Activated B cell treated with CpG ODN at 0.5 μM for 24 hours (primary cell): ENCODE results near the gene TASP1. TPM values are rescaled to one million over a fixed set of nuclear protein-coding genes. Genes with fewer than 3 reads are reported as not detected.

ENCODE experiments used
- ATAC-seq: fragments of 200-7000 bp; cut with Tn5 transposase; one replicate; pipeline ENCODE4 v1.10.0; 2021; ENCODE audit warnings: low read depth, mild to moderate bottlenecking, moderate library complexity
- CTCF ChIA-PET: fragments of 350-600 bp; sonication (Branson Sonifier 250); formaldehyde crosslinking; loops from one replicate; lab custom pipeline; 2021; ENCODE audit warnings: antibody characterized with exemption; lab: Charles Lee
- POLR2A ChIA-PET: fragments of 350-600 bp; sonication (Branson Sonifier 250); formaldehyde crosslinking; loops from one replicate; lab custom pipeline; 2021; ENCODE audit warnings: antibody characterized with exemption; lab: Charles Lee
- DNase-seq: peaks from one replicate; pipeline ENCODE4 v3.0.0; 2022
- H3K27ac Mint-ChIP-seq: one replicate; pipeline ENCODE4 v1.8.0; 2020; ENCODE audit warnings: mixed read lengths
- H3K27me3 Mint-ChIP-seq: one replicate; pipeline ENCODE4 v1.8.0; 2021; ENCODE audit warnings: mixed read lengths
- H3K36me3 Mint-ChIP-seq: one replicate; pipeline ENCODE4 v1.8.0; 2021; ENCODE audit warnings: low read depth, mixed read lengths
- H3K4me1 Mint-ChIP-seq: one replicate; pipeline ENCODE4 v1.8.0; 2021; ENCODE audit warnings: mixed read lengths
- H3K4me3 Mint-ChIP-seq: one replicate; pipeline ENCODE4 v1.8.0; 2020; ENCODE audit warnings: mild to moderate bottlenecking, mixed read lengths
- H3K9me3 Mint-ChIP-seq: one replicate; pipeline ENCODE4 v1.8.0; 2020; ENCODE audit warnings: mixed read lengths
- intact Hi-C: fragments of 100-400 bp; cut with micrococcal nuclease; formaldehyde crosslinking; loops from one replicate; pipeline ENCODE4 v1.15.1; 2024
- total RNA-seq: library from RNA; stranded (reverse); gene quantifications from 2 replicates; pipeline ENCODE4 v1.2.3, GENCODE V29; 2022
- TF ChIP-seq, protein P1 (sequence below): fragments of 200-600 bp; IDR thresholded peaks from one replicate; pipeline ENCODE4 v1.8.0; 2022; ENCODE audit warnings: antibody characterized with exemption, mild to moderate bottlenecking

The TASP1 gene
- total RNA-seq, 1 donor from 2014 or later = 20.6 TPM

DNA sequence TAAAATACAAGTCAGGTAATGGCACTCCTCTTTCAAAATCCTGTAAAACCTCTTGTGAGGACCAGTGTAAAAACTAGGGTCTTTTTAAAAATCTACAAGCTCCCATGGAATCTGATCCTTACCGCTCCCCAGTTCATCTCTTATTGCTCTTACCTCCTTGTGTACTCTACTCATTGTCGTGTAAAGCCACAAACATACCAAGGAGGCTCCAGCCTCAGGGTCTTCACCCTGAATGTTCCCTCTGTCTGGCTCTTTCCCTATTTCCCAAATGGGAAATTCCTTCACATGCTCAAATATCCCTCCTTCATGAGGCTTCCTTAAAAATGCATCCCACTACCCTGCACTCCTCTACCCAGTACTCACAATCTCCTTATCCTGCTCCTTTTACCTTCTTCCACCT, 67.1 kb downstream of the TASP1 start:
- POLR2A ChIA-PET = no interaction called here
- Mint-ChIP-seq H3K4me1 (no peaks in the 10 kb centered on the region), H3K27ac (no peak overlapping the region), H3K9me3 (peaks cover 6% of the 10 kb centered on the region), H3K27me3 (no peaks in the 10 kb centered on the region), H3K4me3 (no peak overlapping the region), H3K36me3 (peaks cover 43% of the 10 kb centered on the region)
- ATAC-seq (no peak), DNase-seq (no peak)
- intact Hi-C loops = no loop called here
- CTCF ChIA-PET = no interaction called here
- TF ChIP-seq, protein P1, sequence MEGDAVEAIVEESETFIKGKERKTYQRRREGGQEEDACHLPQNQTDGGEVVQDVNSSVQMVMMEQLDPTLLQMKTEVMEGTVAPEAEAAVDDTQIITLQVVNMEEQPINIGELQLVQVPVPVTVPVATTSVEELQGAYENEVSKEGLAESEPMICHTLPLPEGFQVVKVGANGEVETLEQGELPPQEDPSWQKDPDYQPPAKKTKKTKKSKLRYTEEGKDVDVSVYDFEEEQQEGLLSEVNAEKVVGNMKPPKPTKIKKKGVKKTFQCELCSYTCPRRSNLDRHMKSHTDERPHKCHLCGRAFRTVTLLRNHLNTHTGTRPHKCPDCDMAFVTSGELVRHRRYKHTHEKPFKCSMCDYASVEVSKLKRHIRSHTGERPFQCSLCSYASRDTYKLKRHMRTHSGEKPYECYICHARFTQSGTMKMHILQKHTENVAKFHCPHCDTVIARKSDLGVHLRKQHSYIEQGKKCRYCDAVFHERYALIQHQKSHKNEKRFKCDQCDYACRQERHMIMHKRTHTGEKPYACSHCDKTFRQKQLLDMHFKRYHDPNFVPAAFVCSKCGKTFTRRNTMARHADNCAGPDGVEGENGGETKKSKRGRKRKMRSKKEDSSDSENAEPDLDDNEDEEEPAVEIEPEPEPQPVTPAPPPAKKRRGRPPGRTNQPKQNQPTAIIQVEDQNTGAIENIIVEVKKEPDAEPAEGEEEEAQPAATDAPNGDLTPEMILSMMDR = no peak

DNA sequence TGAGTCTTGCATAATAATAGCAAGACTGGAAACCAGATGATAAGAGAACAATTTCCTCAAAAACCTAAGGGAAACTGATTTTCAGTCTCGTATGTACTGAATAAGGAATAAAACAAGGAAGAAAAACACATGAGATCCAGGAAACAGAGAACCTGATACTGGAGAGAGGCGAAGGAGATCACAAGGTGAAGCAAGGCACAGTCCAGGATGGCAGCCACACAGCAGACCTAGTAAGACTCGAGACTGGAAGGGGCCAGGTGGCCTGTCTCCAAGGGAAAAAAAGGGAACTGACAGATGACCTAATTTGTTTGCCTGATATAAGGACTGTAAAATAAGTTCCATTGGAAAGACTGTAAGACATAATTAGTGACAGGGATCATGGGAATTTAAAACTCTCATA, 71.1 kb downstream of the TASP1 start:
- ChIA-PET POLR2A (no interaction called here), CTCF (no interaction called here)
- ATAC-seq (no peak), DNase-seq (no peak)
- Mint-ChIP-seq H3K27ac (no peak overlapping the region), H3K9me3 (peaks cover 5% of the 10 kb centered on the region), H3K4me1 (no peaks in the 10 kb centered on the region), H3K36me3 (peaks cover 40% of the 10 kb centered on the region), H3K27me3 (no peaks in the 10 kb centered on the region), H3K4me3 (no peak overlapping the region)
- TF ChIP-seq, protein P1 = no peak
- intact Hi-C loops = no loop called here

DNA sequence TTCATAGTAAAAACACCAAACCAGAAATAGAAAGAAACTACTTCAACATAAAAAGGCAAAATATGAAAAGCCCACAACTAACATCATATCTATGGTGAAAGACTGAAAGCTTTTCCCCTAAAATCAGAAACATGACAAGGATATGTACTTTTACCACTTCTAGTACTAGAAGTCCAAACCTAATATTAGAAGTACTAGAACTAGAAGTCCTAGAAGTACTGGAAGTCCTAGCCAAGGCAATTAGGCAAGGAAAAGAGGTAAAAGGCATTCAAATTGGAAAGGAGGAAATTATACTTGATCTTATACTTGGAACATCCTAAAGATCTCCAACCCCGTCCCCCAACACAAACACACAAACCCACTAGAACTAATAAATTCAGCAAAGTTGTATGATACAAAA, 74.9 kb downstream of the TASP1 start:
- Mint-ChIP-seq H3K9me3 (peaks cover 12% of the 10 kb centered on the region), H3K4me1 (no peaks in the 10 kb centered on the region), H3K27me3 (no peaks in the 10 kb centered on the region), H3K4me3 (no peak overlapping the region), H3K27ac (no peak overlapping the region), H3K36me3 (peaks cover 59% of the 10 kb centered on the region)
- POLR2A ChIA-PET = no interaction called here
- TF ChIP-seq, protein P1 = no peak
- ATAC-seq = no peak
- CTCF ChIA-PET = no interaction called here
- no peak for DNase-seq
- intact Hi-C loops = no loop called here

DNA sequence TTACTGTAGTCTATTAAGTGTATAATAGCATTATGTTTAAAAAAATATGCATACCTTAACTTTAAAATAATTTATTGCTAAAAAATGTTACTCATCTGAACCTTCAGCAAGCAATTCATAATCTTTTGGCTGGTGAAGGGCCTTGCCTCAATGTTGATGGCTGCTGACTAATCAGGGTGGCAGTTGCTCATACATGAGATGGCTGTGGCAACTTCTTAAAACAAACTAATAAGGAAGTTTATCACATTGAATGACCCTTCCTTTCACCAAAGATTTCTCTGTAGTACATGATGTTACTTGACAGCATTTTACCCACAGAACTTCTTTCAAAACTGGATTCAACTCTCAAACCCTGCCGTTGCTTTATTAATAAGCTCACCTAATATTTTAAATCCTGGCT, 84.0 kb downstream of the TASP1 start:
- no peaks in the 10 kb centered on the region for H3K27me3 Mint-ChIP-seq
- TF ChIP-seq, protein P1 = no peak
- no peak overlapping the region for H3K4me3 Mint-ChIP-seq
- no peaks in the 10 kb centered on the region for H3K4me1 Mint-ChIP-seq
- H3K27ac Mint-ChIP-seq = no peak overlapping the region
- ChIA-PET POLR2A (no interaction called here), CTCF (no interaction called here)
- DNase-seq = no peak
- intact Hi-C loops = no loop called here
- peaks cover 48% of the 10 kb centered on the region for H3K36me3 Mint-ChIP-seq
- peaks cover under 1% of the 10 kb centered on the region for H3K9me3 Mint-ChIP-seq
- no peak for ATAC-seq

DNA sequence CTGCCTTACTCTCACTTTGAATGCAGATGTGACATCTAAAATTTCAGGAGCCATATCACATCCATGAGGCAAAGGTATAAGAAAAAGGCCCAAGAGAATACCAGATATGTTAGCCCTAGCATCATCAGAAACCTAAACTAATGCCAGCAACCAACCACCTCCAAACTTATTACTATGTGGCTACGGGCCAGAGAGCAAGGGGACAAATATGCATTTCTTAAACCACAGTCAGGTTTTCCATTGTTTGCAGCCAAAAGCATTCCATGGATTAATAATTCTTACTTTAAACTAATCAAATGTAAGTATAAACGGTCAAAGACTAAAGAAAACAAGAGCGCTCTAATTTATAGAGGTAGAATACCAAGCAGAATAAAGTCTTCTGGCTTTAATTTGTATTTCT, 84.7 kb downstream of the TASP1 start:
- intact Hi-C loops = no loop called here
- Mint-ChIP-seq H3K4me1 (no peaks in the 10 kb centered on the region), H3K9me3 (no peaks in the 10 kb centered on the region), H3K4me3 (no peak overlapping the region), H3K27me3 (no peaks in the 10 kb centered on the region), H3K27ac (no peak overlapping the region), H3K36me3 (peaks cover 46% of the 10 kb centered on the region)
- DNase-seq (no peak), ATAC-seq (no peak)
- CTCF ChIA-PET = no interaction called here
- POLR2A ChIA-PET = no interaction called here
- TF ChIP-seq, protein P1 = no peak
